Measurements from ENCODE around the gene OGG1. TPM values are rescaled to one million over a fixed set of nuclear protein-coding genes. Genes with fewer than 3 reads are reported as not detected.

OGG1 gene
- total and polyA plus RNA-seq, 11 donors, result 6.2 to 14.8 (median 9.5) TPM

- no peak for TF ChIP-seq POLR2A (IDR thresholded peaks at IDR 0.05)
- TF ChIP-seq, protein P1, sequence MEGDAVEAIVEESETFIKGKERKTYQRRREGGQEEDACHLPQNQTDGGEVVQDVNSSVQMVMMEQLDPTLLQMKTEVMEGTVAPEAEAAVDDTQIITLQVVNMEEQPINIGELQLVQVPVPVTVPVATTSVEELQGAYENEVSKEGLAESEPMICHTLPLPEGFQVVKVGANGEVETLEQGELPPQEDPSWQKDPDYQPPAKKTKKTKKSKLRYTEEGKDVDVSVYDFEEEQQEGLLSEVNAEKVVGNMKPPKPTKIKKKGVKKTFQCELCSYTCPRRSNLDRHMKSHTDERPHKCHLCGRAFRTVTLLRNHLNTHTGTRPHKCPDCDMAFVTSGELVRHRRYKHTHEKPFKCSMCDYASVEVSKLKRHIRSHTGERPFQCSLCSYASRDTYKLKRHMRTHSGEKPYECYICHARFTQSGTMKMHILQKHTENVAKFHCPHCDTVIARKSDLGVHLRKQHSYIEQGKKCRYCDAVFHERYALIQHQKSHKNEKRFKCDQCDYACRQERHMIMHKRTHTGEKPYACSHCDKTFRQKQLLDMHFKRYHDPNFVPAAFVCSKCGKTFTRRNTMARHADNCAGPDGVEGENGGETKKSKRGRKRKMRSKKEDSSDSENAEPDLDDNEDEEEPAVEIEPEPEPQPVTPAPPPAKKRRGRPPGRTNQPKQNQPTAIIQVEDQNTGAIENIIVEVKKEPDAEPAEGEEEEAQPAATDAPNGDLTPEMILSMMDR (IDR thresholded peaks at IDR 0.05), result no peak
- no peak for DNase-seq
- intact Hi-C loops (cut with DNase I), result loop anchor here in 1 of 10 donors (10.0 kb wide), 2 partner anchors 230 to 320 kb away; no protein-coding TSS in a partner anchor
- no peak for ATAC-seq
- Histone ChIP-seq H3K36me3 (no peaks in the 10 kb centered on the region), H3K4me1 (peaks cover 0 to 21% (median 0%) of the 10 kb centered on the region in 12 donors), H3K9me3 (no peaks in the 10 kb centered on the region), H3K4me3 (no peak overlapping the region), H3K27me3 (no peaks in the 10 kb centered on the region), H3K27ac (peak overlapping the region in 3 of 12 donors; percentile 24 to 75 (median 63))
- WGBS, 4 donors, result 25 to 39% (median 28%) methylated on average over 4 of the region's 4 CpGs
Measured at GRCh38 chr3:9715136-9715535, 34.6 kb upstream of the OGG1 start.

- H3K27ac ChIP-seq, result peak overlapping the region in 4 of 12 donors; percentile 39 to 75 (median 60)
- peaks cover 0 to 21% (median 0%) of the 10 kb centered on the region in 12 donors for H3K4me1 ChIP-seq
- no peaks in the 10 kb centered on the region for H3K36me3 ChIP-seq
- intact Hi-C loops (cut with DNase I), result loop anchor here in 1 of 10 donors (10.0 kb wide), 2 partner anchors 229 to 319 kb away; no protein-coding TSS in a partner anchor
- no peaks in the 10 kb centered on the region for H3K27me3 ChIP-seq
- TF ChIP-seq POLR2A (IDR thresholded peaks at IDR 0.05), result no peak
- TF ChIP-seq, protein P1 (IDR thresholded peaks at IDR 0.05), result peak; percentile 38 to 75 (median 56)
- no peaks in the 10 kb centered on the region for H3K9me3 ChIP-seq
- ATAC-seq, result peak; percentile 56 to 97 (median 94)
- 45 to 55% (median 49%) methylated on average over 6 of the region's 6 CpGs for WGBS, 4 donors
- DNase-seq, result peak in 4 of 5 donors; percentile 70 to 77 (median 72)
- no peak overlapping the region for H3K4me3 ChIP-seq
Measured at GRCh38 chr3:9715764-9716437, 33.9 kb upstream of the OGG1 start.

GRCh38 chr3:9716801-9717555 is 32.8 kb upstream of the OGG1 start:
- intact Hi-C loops (cut with DNase I), result loop anchor here in 1 of 10 donors (10.0 kb wide), 2 partner anchors 228 to 318 kb away; no protein-coding TSS in a partner anchor
- WGBS, 4 donors, result 80 to 86% (median 84%) methylated on average over 5 of the region's 5 CpGs
- Histone ChIP-seq H3K4me3 (no peak overlapping the region), H3K36me3 (no peaks in the 10 kb centered on the region), H3K27ac (no peak overlapping the region), H3K4me1 (peaks cover 0 to 21% (median 0%) of the 10 kb centered on the region in 12 donors), H3K9me3 (no peaks in the 10 kb centered on the region), H3K27me3 (no peaks in the 10 kb centered on the region)
- DNase-seq (no peak), ATAC-seq (no peak)
- TF ChIP-seq, protein P1 (IDR thresholded peaks at IDR 0.05), result no peak
- TF ChIP-seq POLR2A (IDR thresholded peaks at IDR 0.05), result no peak

GRCh38 chr3:9717563-9717962 is 32.2 kb upstream of the OGG1 start:
- Histone ChIP-seq H3K9me3 (no peaks in the 10 kb centered on the region), H3K27me3 (no peaks in the 10 kb centered on the region), H3K4me1 (peaks cover 0 to 21% (median 0%) of the 10 kb centered on the region in 12 donors), H3K36me3 (no peaks in the 10 kb centered on the region), H3K27ac (no peak overlapping the region), H3K4me3 (no peak overlapping the region)
- TF ChIP-seq POLR2A (IDR thresholded peaks at IDR 0.05), result no peak
- TF ChIP-seq, protein P1 (IDR thresholded peaks at IDR 0.05), result no peak
- DNase-seq, result no peak
- WGBS, 4 donors, result 85 to 89% (median 86%) methylated on average over 1 of the region's 1 CpG
- ATAC-seq, result no peak
- intact Hi-C loops (cut with DNase I), result loop anchor here in 1 of 10 donors (10.0 kb wide), 2 partner anchors 227 to 317 kb away; no protein-coding TSS in a partner anchor
